Calu3 (cell line): ENCODE data around the gene SERPINB1. TPM values are rescaled to one million over a fixed set of nuclear protein-coding genes. Genes with fewer than 3 reads are reported as not detected.

Source experiments
- BruUV-seq: library from RNA; stranded (reverse); fragments of 400-500 nt; replicated peaks from 2 replicates; lab custom pipeline; 2021; lab: Mats Ljungman, UMichigan
- CTCF ChIA-PET: fragments of 300-600 bp; sonication (Branson Sonifier 250); formaldehyde crosslinking; loops from one replicate; lab custom pipeline; 2022; ENCODE audit warnings: antibody characterized with exemption; lab: Charles Lee
- DNase-seq: peaks from one replicate; pipeline ENCODE4 v3.0.0; 2022
- H3K27ac Mint-ChIP-seq: one replicate; pipeline ENCODE4 v1.8.0; 2022; ENCODE audit warnings: mixed read lengths; ENCODE audit not compliant: unreplicated experiment
- H3K27me3 Mint-ChIP-seq: one replicate; pipeline ENCODE4 v1.8.0; 2022; ENCODE audit warnings: mixed read lengths; ENCODE audit not compliant: unreplicated experiment
- H3K36me3 Mint-ChIP-seq: one replicate; pipeline ENCODE4 v1.8.0; 2022; ENCODE audit warnings: mild to moderate bottlenecking, moderate library complexity, mixed read lengths; ENCODE audit not compliant: insufficient read depth, unreplicated experiment
- H3K4me1 Mint-ChIP-seq: one replicate; pipeline ENCODE4 v1.8.0; 2022; ENCODE audit warnings: mild to moderate bottlenecking, low read depth, mixed read lengths; ENCODE audit not compliant: unreplicated experiment
- H3K4me3 Mint-ChIP-seq: one replicate; pipeline ENCODE4 v1.8.0; 2022; ENCODE audit warnings: mild to moderate bottlenecking, low read depth, moderate library complexity, mixed read lengths; ENCODE audit not compliant: unreplicated experiment
- H3K9me3 Mint-ChIP-seq: one replicate; pipeline ENCODE4 v1.8.0; 2022; ENCODE audit warnings: low read depth, mixed read lengths; ENCODE audit not compliant: unreplicated experiment
- intact Hi-C: fragments of 100-400 bp; cut with micrococcal nuclease; formaldehyde crosslinking; loops from one replicate; pipeline ENCODE4 v1.10.0; 2022; ENCODE audit not compliant: unreplicated experiment
- total RNA-seq: library from RNA; stranded (reverse); gene quantifications from 2 replicates; pipeline ENCODE4 v1.2.3, GENCODE V29; 2022
- TF ChIP-seq, protein P1 (sequence below): fragments of 200-600 bp; IDR thresholded peaks from one replicate; pipeline ENCODE4 v1.8.0; 2022; ENCODE audit warnings: antibody characterized with exemption; ENCODE audit not compliant: unreplicated experiment

SERPINB1 gene
- total RNA-seq, 1 experiment from 2014 or later, result 56.3 TPM

DNA sequence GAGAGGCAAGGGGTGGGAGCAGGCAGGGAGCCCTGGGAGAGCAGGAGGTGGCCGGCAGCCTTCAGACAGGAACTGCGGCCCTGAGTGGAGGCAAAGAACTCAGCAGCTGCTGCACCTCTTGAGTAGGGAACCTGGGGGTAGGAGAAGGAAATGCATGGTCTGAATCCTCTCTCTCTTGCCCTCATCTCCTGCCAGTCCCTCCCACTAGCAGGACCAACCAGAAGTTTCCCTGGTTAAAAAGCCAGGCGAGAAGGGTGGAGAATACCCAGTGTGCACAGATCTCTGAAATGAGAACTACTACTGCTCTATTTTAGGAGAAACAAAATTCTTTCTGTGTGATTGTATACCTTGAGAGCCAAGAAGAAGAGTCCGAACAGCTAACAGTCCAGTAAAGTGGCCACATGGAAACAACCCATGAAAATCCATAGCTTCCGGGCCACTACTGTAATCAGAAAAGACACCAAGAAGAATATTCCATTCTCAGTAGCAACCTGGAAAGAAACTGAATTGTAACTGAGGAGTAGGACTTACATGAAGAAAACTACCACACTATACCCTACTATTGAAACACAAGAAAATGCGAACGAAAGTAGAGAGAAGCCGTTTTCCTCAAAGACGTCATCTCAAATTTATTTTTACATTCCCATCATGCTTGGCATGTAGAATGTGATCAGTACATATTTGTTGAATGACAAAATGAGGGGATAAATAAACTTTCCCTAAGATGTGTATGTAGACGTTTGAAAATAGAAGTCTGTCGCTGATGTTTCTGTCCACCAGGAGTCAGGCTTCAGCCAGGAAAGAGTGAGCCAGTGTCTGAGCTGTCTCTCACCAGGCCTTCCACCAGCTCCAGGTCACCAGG, 50.8 kb downstream of the SERPINB1 start:
- Mint-ChIP-seq H3K4me1 (peaks cover 17% of the 10 kb centered on the region), H3K27me3 (no peaks in the 10 kb centered on the region), H3K36me3 (peaks cover 16% of the 10 kb centered on the region), H3K27ac (peak overlapping the region; percentile 79), H3K4me3 (no peak overlapping the region), H3K9me3 (no peaks in the 10 kb centered on the region)
- TF ChIP-seq, protein P1, sequence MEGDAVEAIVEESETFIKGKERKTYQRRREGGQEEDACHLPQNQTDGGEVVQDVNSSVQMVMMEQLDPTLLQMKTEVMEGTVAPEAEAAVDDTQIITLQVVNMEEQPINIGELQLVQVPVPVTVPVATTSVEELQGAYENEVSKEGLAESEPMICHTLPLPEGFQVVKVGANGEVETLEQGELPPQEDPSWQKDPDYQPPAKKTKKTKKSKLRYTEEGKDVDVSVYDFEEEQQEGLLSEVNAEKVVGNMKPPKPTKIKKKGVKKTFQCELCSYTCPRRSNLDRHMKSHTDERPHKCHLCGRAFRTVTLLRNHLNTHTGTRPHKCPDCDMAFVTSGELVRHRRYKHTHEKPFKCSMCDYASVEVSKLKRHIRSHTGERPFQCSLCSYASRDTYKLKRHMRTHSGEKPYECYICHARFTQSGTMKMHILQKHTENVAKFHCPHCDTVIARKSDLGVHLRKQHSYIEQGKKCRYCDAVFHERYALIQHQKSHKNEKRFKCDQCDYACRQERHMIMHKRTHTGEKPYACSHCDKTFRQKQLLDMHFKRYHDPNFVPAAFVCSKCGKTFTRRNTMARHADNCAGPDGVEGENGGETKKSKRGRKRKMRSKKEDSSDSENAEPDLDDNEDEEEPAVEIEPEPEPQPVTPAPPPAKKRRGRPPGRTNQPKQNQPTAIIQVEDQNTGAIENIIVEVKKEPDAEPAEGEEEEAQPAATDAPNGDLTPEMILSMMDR, result peak; percentile 50
- peak; percentile 67 for DNase-seq
- intact Hi-C loops, result loop anchor here (1.0 to 5.0 kb wide), 3 partner anchors 49 to 141 kb away; no protein-coding TSS in a partner anchor
- TSS peak; percentile 94 for BruUV-seq
- CTCF ChIA-PET, result interaction anchor here (0.6 to 1.9 kb wide), 16 partner anchors 27 to 613 kb away, joined by 3 to 21 read pairs (median 6); partner anchors contain the start of gene SERPINB1

DNA sequence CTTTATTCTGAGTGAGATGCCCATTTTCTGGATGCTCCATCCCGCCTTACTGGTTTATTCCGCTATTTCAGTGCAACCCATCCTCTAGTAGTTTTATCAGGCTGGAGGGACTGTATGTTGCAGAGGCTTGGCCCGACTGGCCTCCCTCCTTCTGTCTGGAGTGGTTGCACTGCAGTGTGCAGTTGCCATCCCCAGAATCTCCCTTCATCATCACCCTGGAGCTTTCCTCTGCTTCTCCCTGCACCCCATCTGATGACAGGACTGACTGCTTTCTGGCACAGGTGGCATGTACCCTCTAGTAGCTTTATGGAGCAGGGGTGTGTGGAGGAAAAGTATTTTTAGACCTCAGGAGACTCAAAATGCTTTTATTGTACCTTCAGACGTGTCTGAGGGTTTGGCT, 55.4 kb downstream of the SERPINB1 start:
- H3K27ac Mint-ChIP-seq, result no peak overlapping the region
- no peak for DNase-seq
- TF ChIP-seq, protein P1, result no peak
- H3K36me3 Mint-ChIP-seq, result peaks cover 18% of the 10 kb centered on the region
- peaks cover 12% of the 10 kb centered on the region for H3K4me1 Mint-ChIP-seq
- H3K27me3 Mint-ChIP-seq, result no peaks in the 10 kb centered on the region
- intact Hi-C loops, result no loop called here
- no TSS peak for BruUV-seq
- no peak overlapping the region for H3K4me3 Mint-ChIP-seq
- CTCF ChIA-PET, result no interaction called here
- no peaks in the 10 kb centered on the region for H3K9me3 Mint-ChIP-seq

DNA sequence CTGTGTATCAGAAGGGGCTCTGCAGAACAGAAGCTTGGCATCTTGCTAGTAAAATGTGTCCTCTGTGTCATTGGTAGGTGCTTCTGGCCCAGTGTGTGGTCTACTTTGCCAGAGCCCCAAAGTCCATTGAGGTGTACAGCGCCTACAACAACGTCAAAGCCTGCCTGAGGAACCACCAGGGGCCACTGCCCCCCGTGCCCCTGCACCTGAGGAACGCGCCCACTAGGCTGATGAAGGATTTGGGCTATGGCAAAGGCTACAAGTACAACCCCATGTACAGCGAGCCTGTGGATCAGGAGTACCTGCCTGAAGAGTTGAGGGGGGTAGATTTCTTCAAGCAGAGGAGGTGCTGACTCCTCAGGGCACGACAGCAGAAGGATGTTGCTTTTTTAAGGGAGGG, 56.7 kb downstream of the SERPINB1 start:
- H3K4me1 Mint-ChIP-seq, result no peaks in the 10 kb centered on the region
- intact Hi-C loops, result no loop called here

DNA sequence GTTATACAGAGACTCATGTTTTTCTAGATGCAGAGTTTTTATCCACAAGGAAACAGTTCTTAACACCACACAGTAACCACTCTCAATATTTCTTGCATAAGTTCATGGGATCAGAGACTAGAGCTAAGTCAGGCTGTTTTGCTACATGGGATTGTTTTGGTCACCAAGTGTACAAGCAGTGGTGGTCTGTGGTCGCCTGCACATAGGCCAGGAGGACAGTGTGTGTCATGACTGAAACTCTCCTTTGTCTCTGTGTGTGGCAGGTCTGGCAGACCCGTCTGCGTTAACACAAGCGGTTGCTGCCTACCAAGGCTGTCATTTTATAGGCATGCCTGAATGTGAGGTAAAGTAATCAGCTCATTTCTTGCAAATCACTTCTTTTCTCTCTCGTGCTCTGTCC, 57.6 kb downstream of the SERPINB1 start:
- no TSS peak for BruUV-seq
- H3K36me3 Mint-ChIP-seq, result peaks cover 20% of the 10 kb centered on the region

More for the DNA sequence above, 56.7 kb downstream of the SERPINB1 start:
- no peak overlapping the region for H3K4me3 Mint-ChIP-seq
- no peak overlapping the region for H3K27ac Mint-ChIP-seq
- TF ChIP-seq, protein P1, result no peak
- peaks cover 20% of the 10 kb centered on the region for H3K36me3 Mint-ChIP-seq
- no peaks in the 10 kb centered on the region for H3K9me3 Mint-ChIP-seq
- DNase-seq, result no peak
- no peaks in the 10 kb centered on the region for H3K27me3 Mint-ChIP-seq
- no TSS peak for BruUV-seq
- CTCF ChIA-PET, result no interaction called here

More for the DNA sequence above, 57.6 kb downstream of the SERPINB1 start:
- Mint-ChIP-seq H3K9me3 (no peaks in the 10 kb centered on the region), H3K27ac (no peak overlapping the region), H3K4me3 (no peak overlapping the region), H3K27me3 (no peaks in the 10 kb centered on the region), H3K4me1 (no peaks in the 10 kb centered on the region)
- CTCF ChIA-PET, result interaction anchor here (0.6 kb wide), 2 partner anchors 40 to 169 kb away, joined by 4 to 5 read pairs; no protein-coding TSS in a partner anchor
- intact Hi-C loops, result no loop called here
- TF ChIP-seq, protein P1, result no peak
- DNase-seq, result no peak
